ENCODE results near the gene STS. TPM values are rescaled to one million over a fixed set of nuclear protein-coding genes. Genes with fewer than 3 reads are reported as not detected.

STS gene, protein sequence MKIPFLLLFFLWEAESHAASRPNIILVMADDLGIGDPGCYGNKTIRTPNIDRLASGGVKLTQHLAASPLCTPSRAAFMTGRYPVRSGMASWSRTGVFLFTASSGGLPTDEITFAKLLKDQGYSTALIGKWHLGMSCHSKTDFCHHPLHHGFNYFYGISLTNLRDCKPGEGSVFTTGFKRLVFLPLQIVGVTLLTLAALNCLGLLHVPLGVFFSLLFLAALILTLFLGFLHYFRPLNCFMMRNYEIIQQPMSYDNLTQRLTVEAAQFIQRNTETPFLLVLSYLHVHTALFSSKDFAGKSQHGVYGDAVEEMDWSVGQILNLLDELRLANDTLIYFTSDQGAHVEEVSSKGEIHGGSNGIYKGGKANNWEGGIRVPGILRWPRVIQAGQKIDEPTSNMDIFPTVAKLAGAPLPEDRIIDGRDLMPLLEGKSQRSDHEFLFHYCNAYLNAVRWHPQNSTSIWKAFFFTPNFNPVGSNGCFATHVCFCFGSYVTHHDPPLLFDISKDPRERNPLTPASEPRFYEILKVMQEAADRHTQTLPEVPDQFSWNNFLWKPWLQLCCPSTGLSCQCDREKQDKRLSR
- 1.6 TPM for total RNA-seq

GRCh38 chrX:7147413-7147977 lies at the start of gene STS:
TSS of gene STS (plus strand) at chrX:7147712. CDS start at chrX:7253200, 105,488 bp downstream.
- peak; percentile 55 for ATAC-seq

DNA sequence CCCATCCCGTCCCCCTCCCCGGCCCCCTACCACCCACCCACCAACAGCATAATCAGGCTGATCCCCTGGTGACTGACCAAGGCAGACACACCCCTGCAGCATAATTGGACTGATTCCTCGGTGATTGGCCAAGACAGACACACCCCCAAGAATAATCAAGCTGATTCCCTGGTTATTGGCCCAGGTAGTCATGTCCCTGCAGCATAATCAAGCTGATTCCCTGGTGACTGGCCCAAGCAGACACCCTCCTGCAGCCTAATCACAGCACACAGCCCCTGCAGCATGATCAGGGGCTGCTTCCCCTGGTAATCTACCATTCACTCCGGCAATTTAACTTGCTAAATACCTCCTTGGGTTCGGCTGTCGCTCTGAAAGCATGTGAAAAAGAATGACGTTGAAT lies 47.5 kb upstream of the STS start:
- no peak for ATAC-seq

GRCh38 chrX:7102119-7102518 lies 45.4 kb upstream of the STS start:
- ATAC-seq, result no peak

GRCh38 chrX:7106649-7107048 lies 40.9 kb upstream of the STS start:
- ATAC-seq, result no peak

- no peak for ATAC-seq
Measured at GRCh38 chrX:7108030-7108429, 39.5 kb upstream of the STS start.

DNA sequence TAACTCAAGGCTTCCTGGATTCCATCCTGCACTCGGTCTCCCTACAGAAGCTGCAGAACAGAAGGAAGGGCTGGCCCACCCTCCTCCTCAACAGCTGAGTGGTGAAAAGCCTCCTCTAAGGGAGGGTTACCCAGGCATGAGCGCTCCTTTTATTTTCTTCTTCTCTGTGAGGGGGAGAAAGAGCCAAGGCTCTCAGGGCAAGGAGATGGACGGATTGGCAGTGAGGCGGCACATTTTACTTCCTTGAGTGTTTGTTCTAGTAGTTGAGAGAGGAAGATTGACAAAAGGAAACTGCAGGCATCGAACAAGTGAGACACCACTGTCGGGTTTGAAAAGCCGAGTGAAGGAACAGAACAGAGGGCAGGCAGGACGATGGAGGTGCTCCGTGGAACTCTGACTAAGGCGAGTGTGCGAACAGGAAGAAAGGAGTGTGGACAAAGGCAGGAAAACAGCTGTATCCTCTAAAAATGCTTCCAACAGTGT lies 38.4 kb upstream of the STS start:
- peak; percentile 36 for ATAC-seq

GRCh38 chrX:7109838-7110793 lies 37.4 kb upstream of the STS start:
- ATAC-seq, result no peak

DNA sequence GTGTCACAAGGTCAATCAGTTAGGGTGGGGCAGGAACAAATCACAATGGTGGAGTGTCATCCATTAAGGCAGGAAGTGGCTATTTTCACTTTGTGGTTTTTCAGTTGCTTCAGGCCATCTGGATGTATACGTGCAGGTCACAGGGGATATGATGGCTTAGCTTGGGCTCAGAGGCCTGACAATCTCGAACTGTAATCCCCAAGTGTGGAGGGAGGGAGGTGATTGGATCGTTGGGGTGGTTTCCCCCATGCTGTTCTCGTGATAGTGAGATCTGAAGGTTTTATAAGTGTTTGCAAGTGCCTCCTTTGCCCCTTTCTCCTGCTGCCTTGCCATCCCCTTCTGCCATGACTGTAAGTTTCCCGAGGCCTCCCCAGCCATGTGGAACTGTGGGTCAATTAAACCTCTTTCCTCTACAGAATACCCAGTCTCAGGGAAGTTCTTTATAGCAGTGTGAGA lies 36.7 kb upstream of the STS start:
- ATAC-seq, result no peak

GRCh38 chrX:7111518-7111917 lies 36.0 kb upstream of the STS start:
- ATAC-seq, result no peak

- ATAC-seq, result no peak
Measured at GRCh38 chrX:7112071-7112470, 35.4 kb upstream of the STS start.

GRCh38 chrX:7115557-7115956 lies 32.0 kb upstream of the STS start:
- no peak for ATAC-seq

- no peak for ATAC-seq
Measured at GRCh38 chrX:7116081-7116480, 31.4 kb upstream of the STS start.

GRCh38 chrX:7117587-7117986 lies 29.9 kb upstream of the STS start:
- no peak for ATAC-seq

- peak; percentile 59 for ATAC-seq
Measured at GRCh38 chrX:7119950-7120877, 27.3 kb upstream of the STS start.

DNA sequence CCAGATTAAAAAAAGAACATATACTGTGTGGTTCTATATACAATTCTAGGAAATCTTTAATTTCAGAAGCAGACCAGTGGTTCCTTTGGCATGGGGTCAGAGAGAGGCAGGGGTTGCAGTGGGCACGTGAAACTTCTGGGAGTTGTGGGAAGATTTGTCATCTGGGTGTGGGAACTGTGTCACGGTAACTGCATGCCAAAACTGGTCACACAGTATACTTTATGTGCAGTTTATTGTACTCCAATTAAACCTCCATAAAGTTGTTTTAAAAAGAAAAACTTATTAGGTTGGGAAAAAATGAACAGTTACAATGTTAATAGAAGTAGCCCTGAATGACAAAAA lies 26.7 kb upstream of the STS start:
- peak; percentile 75 for ATAC-seq

DNA sequence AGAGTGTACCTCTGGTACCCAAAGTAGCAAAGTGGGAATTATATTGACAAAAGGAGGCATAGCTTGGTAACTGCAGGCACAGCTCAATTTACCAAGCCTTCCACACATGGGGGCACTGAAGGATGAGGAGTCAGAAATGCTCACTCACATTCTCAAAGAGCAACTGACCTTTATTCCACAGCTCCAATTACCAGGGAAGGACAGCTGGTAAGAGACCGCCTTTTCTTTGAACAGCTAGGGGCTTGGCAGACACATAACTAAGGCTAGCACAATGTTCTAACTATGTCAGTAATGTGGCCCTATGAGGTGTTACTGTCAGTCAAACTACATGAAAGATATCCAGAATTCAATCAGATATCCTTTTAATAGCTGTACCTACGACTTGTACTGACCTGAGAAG lies 20.5 kb upstream of the STS start:
- no peak for ATAC-seq

- no peak for ATAC-seq
Measured at GRCh38 chrX:7131621-7132020, 15.9 kb upstream of the STS start.

DNA sequence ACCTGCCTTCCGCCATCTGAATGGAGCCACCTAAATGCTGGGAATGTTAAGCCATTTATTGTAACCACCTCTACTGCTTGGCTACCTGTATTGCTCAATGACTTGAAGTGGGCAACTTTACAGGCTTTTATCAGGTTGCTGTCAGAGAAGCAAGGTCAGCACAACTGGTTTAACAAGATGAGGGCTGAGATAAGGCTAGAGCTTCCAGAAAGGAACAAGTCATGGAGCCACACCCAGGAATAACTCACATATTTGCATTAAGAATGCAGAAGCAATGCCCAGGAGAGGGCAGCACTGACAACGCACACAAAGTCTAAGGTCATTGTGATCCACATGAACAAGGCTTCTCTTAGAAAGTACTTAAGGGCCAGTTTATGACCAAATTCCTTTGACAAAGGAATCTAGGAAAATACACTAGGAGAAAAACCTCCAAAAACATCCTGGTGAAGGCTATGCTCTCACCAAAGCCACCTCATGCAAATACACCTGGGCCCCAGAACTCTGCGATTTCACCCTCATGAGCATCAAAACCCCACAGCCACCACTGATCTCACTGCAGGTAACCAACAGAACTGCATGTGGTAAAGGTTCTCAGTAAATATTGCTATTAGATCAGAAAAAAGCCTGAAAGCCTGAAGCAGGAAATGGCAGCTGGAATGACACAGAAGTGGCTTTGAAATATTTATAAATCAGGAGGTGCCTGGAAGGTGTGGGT lies 15.0 kb upstream of the STS start:
- peak; percentile 99 for ATAC-seq

- ATAC-seq, result no peak
Measured at GRCh38 chrX:7133050-7133440, 14.5 kb upstream of the STS start.

- ATAC-seq, result no peak
Measured at GRCh38 chrX:7134981-7135380, 12.5 kb upstream of the STS start.

Measured in esophagus mucosa (tissue), 1 donor.